SK-N-SH (cell line): ENCODE data around the gene RIC3. TPM values are rescaled to one million over a fixed set of nuclear protein-coding genes. Genes with fewer than 3 reads are reported as not detected.

Experiments used
- CTCF ChIA-PET: fragments of 300-600, 350-600 bp; formaldehyde crosslinking; extraction: SDS; loops from one replicate; lab custom pipeline; 2021; lab: Yijun Ruan, JAX
- POLR2A ChIA-PET: fragments of 350-600 bp; sonication (Branson Sonifier 250); formaldehyde crosslinking; extraction: SDS; loops from one replicate; lab custom pipeline; 2020; ENCODE audit warnings: antibody characterized with exemption, inconsistent platforms; lab: Yijun Ruan, JAX
- DNase-seq: peaks from one replicate; pipeline ENCODE4 v3.0.0; 2012
- H2AFZ ChIP-seq: fragments of 200-600 bp; sonication (generic); 2 replicates; pipeline ENCODE4 v1.8.1; 2016; ENCODE audit warnings: antibody characterized with exemption, mild to moderate bottlenecking, low read depth
- H3F3A ChIP-seq: fragments of 200-600 bp; sonication (generic); replicated peaks from 2 replicates; pipeline ENCODE3; 2016; ENCODE audit warnings: antibody characterized with exemption, mild to moderate bottlenecking; ENCODE audit not compliant: insufficient read depth
- H3K27ac ChIP-seq, 2 experiments: fragments of 200-500 bp in 1 of 2; fragments of 200-600 bp in 1 of 2; sonication (Bioruptor generic) in 1 of 2; sonication (generic), shearing (Covaris generic) in 1 of 2; 2 replicates each; pipeline versions ENCODE4 v1.5.1 to v1.6.1; 2014 to 2016; ENCODE audit warnings: low read depth in 2 of 2, inconsistent platforms in 1 of 2, low read length in 1 of 2, mild to moderate bottlenecking in 1 of 2, mixed read lengths in 1 of 2
- H3K27me3 ChIP-seq: fragments of 200-600 bp; sonication (generic), shearing (Covaris generic); 2 replicates; pipeline ENCODE4 v1.6.1; 2016; ENCODE audit warnings: mixed run types; ENCODE audit not compliant: insufficient read depth
- H3K36me3 ChIP-seq, 2 experiments: fragments of 200-500 bp in 1 of 2; fragments of 200-600 bp in 1 of 2; sonication (Bioruptor generic) in 1 of 2; sonication (generic) in 1 of 2; replicated peaks in 1 of 2; 2 replicates each; pipeline versions ENCODE3 to v1.5.1; 2014 to 2016; ENCODE audit warnings: low read length in 1 of 2, mild to moderate bottlenecking in 1 of 2; ENCODE audit not compliant: insufficient read depth in 2 of 2, control insufficient read depth in 1 of 2
- H3K4me1 ChIP-seq, 2 experiments: fragments of 200-500 bp in 1 of 2; fragments of 200-600 bp in 1 of 2; sonication (Bioruptor generic) in 1 of 2; sonication (generic), shearing (Covaris generic) in 1 of 2; 2 replicates each; pipeline versions ENCODE4 v1.5.1 to v1.6.1; 2014 to 2016; ENCODE audit warnings: low read depth in 1 of 2, low read length in 1 of 2, mixed run types in 1 of 2; ENCODE audit not compliant: insufficient read depth in 2 of 2, control insufficient read depth in 1 of 2
- H3K4me2 ChIP-seq: fragments of 200-600 bp; sonication (generic), shearing (Covaris generic); 2 replicates; pipeline ENCODE4 v1.6.1; 2017; ENCODE audit warnings: mixed run types
- H3K4me3 ChIP-seq, 2 experiments: fragments of 200-500 bp in 1 of 2; fragments of 200-600 bp in 1 of 2; sonication (Bioruptor generic) in 1 of 2; sonication (generic), shearing (Covaris generic) in 1 of 2; 2 replicates each; pipeline versions ENCODE4 v1.5.1 to v1.8.1; 2014 to 2016; ENCODE audit warnings: low read depth in 2 of 2, inconsistent platforms in 1 of 2, low read length in 1 of 2, mild to moderate bottlenecking in 1 of 2, mixed read lengths in 1 of 2, moderate library complexity in 1 of 2
- H3K79me2 ChIP-seq: fragments of 200-600 bp; sonication (generic); 2 replicates; pipeline ENCODE4 v1.8.1; 2017; ENCODE audit warnings: mild to moderate bottlenecking; ENCODE audit not compliant: insufficient read depth
- H3K9ac ChIP-seq: fragments of 200-600 bp; sonication (generic); 2 replicates; pipeline ENCODE4 v1.6.1; 2017; ENCODE audit warnings: mixed run types
- H3K9me2 ChIP-seq: fragments of 200-600 bp; sonication (generic); 2 replicates; pipeline ENCODE4 v1.6.1; 2017; ENCODE audit warnings: mixed run types
- H3K9me3 ChIP-seq: fragments of 200-600 bp; sonication (generic); 2 replicates; pipeline ENCODE4 v1.6.1; 2017; ENCODE audit warnings: mixed run types, mild to moderate bottlenecking, moderate library complexity
- H4K20me1 ChIP-seq: fragments of 200-600 bp; sonication (generic); 2 replicates; pipeline ENCODE4 v1.6.1; 2017; ENCODE audit warnings: mild to moderate bottlenecking, mixed run types; ENCODE audit not compliant: insufficient read depth
- CHD2 ChIP-seq: fragments of 150-350 bp; IDR thresholded peaks from 2 replicates; pipeline ENCODE4 v1.6.1; 2018; ENCODE audit warnings: low read length; ENCODE audit not compliant: partially characterized antibody
- IRF3 ChIP-seq: fragments of 150-350 bp; IDR thresholded peaks from 2 replicates; pipeline ENCODE4 v1.6.1; 2016; ENCODE audit warnings: mild to moderate bottlenecking, low read depth, low read length
- RCOR1 ChIP-seq: fragments of 150-350 bp; IDR thresholded peaks from 2 replicates; pipeline ENCODE4 v1.6.1; 2017; ENCODE audit warnings: antibody characterized with exemption, low read length
- REST ChIP-seq: IDR thresholded peaks from 2 replicates; pipeline ENCODE4 v1.6.1; 2012; ENCODE audit warnings: mild to moderate bottlenecking, low read depth, low read length, moderate library complexity
- SIN3A ChIP-seq: IDR thresholded peaks from 2 replicates; pipeline ENCODE4 v1.6.1; 2012; ENCODE audit warnings: low read depth, mild to moderate bottlenecking, low read length, moderate library complexity, borderline replicate concordance
- SMC3 ChIP-seq: IDR thresholded peaks from 2 replicates; pipeline ENCODE4 v1.6.1; 2012; ENCODE audit warnings: low read depth, low read length, improper control_type of control experiment
- TCF12 ChIP-seq: IDR thresholded peaks from 2 replicates; pipeline ENCODE4 v1.4.0; 2012
- WGBS: methylation state at CpG from one replicate; pipeline ENCODE4 v1.1.6; 2017; ENCODE audit warnings: low lambda C conversion rate; 5-methylcytosine and 5-hydroxymethylcytosine counted together
- polyA plus RNA-seq, 3 experiments: library from polyadenylated mRNA; depleted of rRNA; stranded (reverse); fragments of >200 nt; gene quantifications; 2 replicates each; pipeline ENCODE4 v1.2.3, GENCODE V29; 2012
- TF ChIP-seq, protein P1 (sequence below): fragments of 200-600 bp; sonication (generic); IDR thresholded peaks from 2 replicates; pipeline ENCODE4 v1.6.1; 2017; ENCODE audit warnings: antibody characterized with exemption, mild to moderate bottlenecking, moderate library complexity

RIC3 gene
- polyA plus RNA-seq, 1 of the 3 experiments (the other 2 are of a cell fraction): 0.54 TPM

DNA sequence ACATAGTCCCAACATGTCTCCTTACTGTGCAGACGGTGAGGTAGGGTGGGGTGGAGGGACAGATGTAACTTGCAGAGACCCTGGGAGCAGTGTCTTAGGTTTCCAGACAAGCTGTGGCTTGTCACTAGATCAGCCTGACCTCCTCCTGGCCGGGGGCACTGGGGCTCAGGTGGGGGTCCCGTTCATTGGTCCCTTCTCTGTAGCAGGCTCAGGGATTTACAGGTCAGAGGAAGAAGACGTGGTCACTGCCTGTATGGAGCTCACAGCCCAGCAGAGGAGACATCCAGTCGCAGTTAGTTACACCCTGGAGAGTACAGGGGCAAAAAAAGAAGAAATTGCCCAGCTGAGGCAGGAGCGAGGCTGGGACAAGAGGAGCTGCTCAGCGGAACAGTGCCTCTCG, 109.8 kb downstream of the RIC3 start:
- CTCF ChIA-PET: interaction anchor here (1.1 to 1.7 kb wide), 4 partner anchors 9 to 52 kb away, joined by 4 to 6 read pairs (median 4); no protein-coding TSS in a partner anchor
- no peaks in the 10 kb centered on the region for H3K9me2 ChIP-seq

More for the DNA sequence above, 109.8 kb downstream of the RIC3 start:
- Histone ChIP-seq H2AFZ (no peak overlapping the region), H3K27ac (no peak overlapping the region), H3K4me1 (peaks cover 0 to 53% of the 10 kb centered on the region in 2 experiments; a peak in 1 of 4 replicates), H3K4me3 (no peak overlapping the region), H4K20me1 (no peaks in the 10 kb centered on the region), H3K79me2 (no peaks in the 10 kb centered on the region), H3F3A (no peaks in the 10 kb centered on the region), H3K4me2 (no peak overlapping the region), H3K36me3 (no peaks in the 10 kb centered on the region), H3K9me3 (no peaks in the 10 kb centered on the region), H3K27me3 (no peaks in the 10 kb centered on the region), H3K9ac (no peak overlapping the region)
- TF ChIP-seq IRF3 (no peak), SIN3A (no peak), CHD2 (no peak), REST (no peak), TCF12 (no peak), RCOR1 (no peak), SMC3 (no peak)
- TF ChIP-seq, protein P1, sequence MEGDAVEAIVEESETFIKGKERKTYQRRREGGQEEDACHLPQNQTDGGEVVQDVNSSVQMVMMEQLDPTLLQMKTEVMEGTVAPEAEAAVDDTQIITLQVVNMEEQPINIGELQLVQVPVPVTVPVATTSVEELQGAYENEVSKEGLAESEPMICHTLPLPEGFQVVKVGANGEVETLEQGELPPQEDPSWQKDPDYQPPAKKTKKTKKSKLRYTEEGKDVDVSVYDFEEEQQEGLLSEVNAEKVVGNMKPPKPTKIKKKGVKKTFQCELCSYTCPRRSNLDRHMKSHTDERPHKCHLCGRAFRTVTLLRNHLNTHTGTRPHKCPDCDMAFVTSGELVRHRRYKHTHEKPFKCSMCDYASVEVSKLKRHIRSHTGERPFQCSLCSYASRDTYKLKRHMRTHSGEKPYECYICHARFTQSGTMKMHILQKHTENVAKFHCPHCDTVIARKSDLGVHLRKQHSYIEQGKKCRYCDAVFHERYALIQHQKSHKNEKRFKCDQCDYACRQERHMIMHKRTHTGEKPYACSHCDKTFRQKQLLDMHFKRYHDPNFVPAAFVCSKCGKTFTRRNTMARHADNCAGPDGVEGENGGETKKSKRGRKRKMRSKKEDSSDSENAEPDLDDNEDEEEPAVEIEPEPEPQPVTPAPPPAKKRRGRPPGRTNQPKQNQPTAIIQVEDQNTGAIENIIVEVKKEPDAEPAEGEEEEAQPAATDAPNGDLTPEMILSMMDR: no peak
- WGBS: 93% methylated on average over 6 of the region's 8 CpGs
- POLR2A ChIA-PET: no interaction called here
- DNase-seq: no peak
